ENCODE data around the gene NEDD9.
A peak's percentile ranks its signal among the peaks of the same experiment; 100 is the strongest.

The NEDD9 gene

GRCh38 chr6:11265932-11266331, 33.5 kb upstream of the NEDD9 start:
- no peak for TF ChIP-seq EZH2phosphoT487 (IDR thresholded peaks at IDR 0.05; ENCODE audit: borderline replicate concordance)
- TF ChIP-seq CTCF (conservative IDR thresholded peaks at IDR 0.05; ENCODE audit: low read length) = no peak
- Histone ChIP-seq H3F3A (ENCODE audit: low read depth) (no peaks in the 10 kb centered on the region), H3K4me2 (ENCODE audit: low read depth, low read length, poor library complexity, severe bottlenecking) (no peak overlapping the region), H3K36me3 (ENCODE audit: insufficient read depth, low read length) (no peaks in the 10 kb centered on the region), H3K79me2 (ENCODE audit: insufficient read depth, low read length) (no peaks in the 10 kb centered on the region), H4K20me1 (ENCODE audit: insufficient read depth, low read length, poor library complexity, severe bottlenecking) (no peaks in the 10 kb centered on the region), H3K4me3 (ENCODE audit: low read length, poor library complexity, severe bottlenecking) (no peak overlapping the region), H3K27me3 (ENCODE audit: insufficient read depth, low read length, poor library complexity, severe bottlenecking) (no peaks in the 10 kb centered on the region), H2AFZ (ENCODE audit: low read length) (no peak overlapping the region), H3K9me3 (ENCODE audit: insufficient read depth, low read depth, low read length) (no peaks in the 10 kb centered on the region), H3K9ac (ENCODE audit: low read depth, low read length, poor library complexity, severe bottlenecking) (no peak overlapping the region), H3K9me2 (replicated peaks; ENCODE audit: low read depth, low read length) (no peaks in the 10 kb centered on the region), H3K4me1 (ENCODE audit: insufficient read depth, low read length, poor library complexity, severe bottlenecking) (no peaks in the 10 kb centered on the region)

GRCh38 chr6:11264100-11264499, 31.6 kb upstream of the NEDD9 start:
- TF ChIP-seq EZH2phosphoT487 (IDR thresholded peaks at IDR 0.05; ENCODE audit: borderline replicate concordance) (no peak), CTCF (conservative IDR thresholded peaks at IDR 0.05; ENCODE audit: low read length) (peak; percentile 39)

GRCh38 chr6:11263291-11263775, 30.9 kb upstream of the NEDD9 start:
- Histone ChIP-seq H4K20me1 (ENCODE audit: insufficient read depth, low read length, poor library complexity, severe bottlenecking) (no peaks in the 10 kb centered on the region), H3K79me2 (ENCODE audit: insufficient read depth, low read length) (no peaks in the 10 kb centered on the region), H3K4me1 (ENCODE audit: insufficient read depth, low read length, poor library complexity, severe bottlenecking) (peaks cover 11% of the 10 kb centered on the region), H3F3A (ENCODE audit: low read depth) (no peaks in the 10 kb centered on the region), H3K36me3 (ENCODE audit: insufficient read depth, low read length) (no peaks in the 10 kb centered on the region), H2AFZ (ENCODE audit: low read length) (no peak overlapping the region), H3K4me3 (ENCODE audit: low read length, poor library complexity, severe bottlenecking) (no peak overlapping the region), H3K27me3 (ENCODE audit: insufficient read depth, low read length, poor library complexity, severe bottlenecking) (no peaks in the 10 kb centered on the region), H3K9me3 (ENCODE audit: insufficient read depth, low read depth, low read length) (no peaks in the 10 kb centered on the region), H3K9ac (ENCODE audit: low read depth, low read length, poor library complexity, severe bottlenecking) (no peak overlapping the region), H3K4me2 (ENCODE audit: low read depth, low read length, poor library complexity, severe bottlenecking) (no peak overlapping the region), H3K9me2 (replicated peaks; ENCODE audit: low read depth, low read length) (no peaks in the 10 kb centered on the region)
- TF ChIP-seq CTCF (conservative IDR thresholded peaks at IDR 0.05; ENCODE audit: low read length) (no peak), EZH2phosphoT487 (IDR thresholded peaks at IDR 0.05; ENCODE audit: borderline replicate concordance) (no peak)

More at GRCh38 chr6:11264100-11264499, 31.6 kb upstream of the NEDD9 start:
- no peak overlapping the region for H3K9ac ChIP-seq (ENCODE audit: low read depth, low read length, poor library complexity, severe bottlenecking)
- H3K9me2 ChIP-seq (replicated peaks; ENCODE audit: low read depth, low read length) = no peaks in the 10 kb centered on the region
- no peaks in the 10 kb centered on the region for H4K20me1 ChIP-seq (ENCODE audit: insufficient read depth, low read length, poor library complexity, severe bottlenecking)
- H3K4me1 ChIP-seq (ENCODE audit: insufficient read depth, low read length, poor library complexity, severe bottlenecking) = peaks cover 3% of the 10 kb centered on the region
- no peaks in the 10 kb centered on the region for H3K79me2 ChIP-seq (ENCODE audit: insufficient read depth, low read length)
- no peaks in the 10 kb centered on the region for H3K9me3 ChIP-seq (ENCODE audit: insufficient read depth, low read depth, low read length)
- no peak overlapping the region for H3K4me2 ChIP-seq (ENCODE audit: low read depth, low read length, poor library complexity, severe bottlenecking)
- no peaks in the 10 kb centered on the region for H3F3A ChIP-seq (ENCODE audit: low read depth)
- no peaks in the 10 kb centered on the region for H3K27me3 ChIP-seq (ENCODE audit: insufficient read depth, low read length, poor library complexity, severe bottlenecking)
- no peak overlapping the region for H3K4me3 ChIP-seq (ENCODE audit: low read length, poor library complexity, severe bottlenecking)
- H2AFZ ChIP-seq (ENCODE audit: low read length) = no peak overlapping the region
- H3K36me3 ChIP-seq (ENCODE audit: insufficient read depth, low read length) = no peaks in the 10 kb centered on the region
